ENCODE results near the gene GCGR.
A peak's percentile ranks its signal among the peaks of the same experiment; 100 is the strongest.

Gene GCGR

GRCh38 chr17:81821603-81822311 lies 17.8 kb downstream of the GCGR start:
- TF ChIP-seq CTCF (IDR thresholded peaks at IDR 0.05; ENCODE audit: low read depth, low read length, missing control alignments), result peak; percentile 62
- Histone ChIP-seq H3K36me3 (replicated peaks) (peaks cover 6% of the 10 kb centered on the region), H3K27ac (no peak overlapping the region), H3K4me3 (ENCODE audit: low read depth, low read length) (no peak overlapping the region), H3K27me3 (replicated peaks) (no peaks in the 10 kb centered on the region)
- peak; percentile 35 for DNase-seq
- in situ Hi-C loops (cut with HindIII; ENCODE audit: low pct_ligation_motif_present, low sequenced_read_pairs), result no loop called here

GRCh38 chr17:81822312-81822637 lies 18.3 kb downstream of the GCGR start:
- no peak for TF ChIP-seq CTCF (IDR thresholded peaks at IDR 0.05; ENCODE audit: low read depth, low read length, missing control alignments)
- Histone ChIP-seq H3K36me3 (replicated peaks) (peaks cover 6% of the 10 kb centered on the region), H3K27me3 (replicated peaks) (no peaks in the 10 kb centered on the region), H3K27ac (no peak overlapping the region), H3K4me3 (ENCODE audit: low read depth, low read length) (no peak overlapping the region)
- in situ Hi-C loops (cut with HindIII; ENCODE audit: low pct_ligation_motif_present, low sequenced_read_pairs), result no loop called here
- no peak for DNase-seq

- peaks cover 6% of the 10 kb centered on the region for H3K36me3 ChIP-seq (replicated peaks)
- no peak overlapping the region for H3K4me3 ChIP-seq (ENCODE audit: low read depth, low read length)
- H3K27ac ChIP-seq, result no peak overlapping the region
- in situ Hi-C loops (cut with HindIII; ENCODE audit: low pct_ligation_motif_present, low sequenced_read_pairs), result no loop called here
- no peaks in the 10 kb centered on the region for H3K27me3 ChIP-seq (replicated peaks)
- DNase-seq, result no peak
- TF ChIP-seq CTCF (IDR thresholded peaks at IDR 0.05; ENCODE audit: low read depth, low read length, missing control alignments), result no peak
Observed at GRCh38 chr17:81822996-81823819, 19.3 kb downstream of the GCGR start.

- TF ChIP-seq CTCF (IDR thresholded peaks at IDR 0.05; ENCODE audit: low read depth, low read length, missing control alignments), result no peak
- H3K4me3 ChIP-seq (ENCODE audit: low read depth, low read length), result no peak overlapping the region
- in situ Hi-C loops (cut with HindIII; ENCODE audit: low pct_ligation_motif_present, low sequenced_read_pairs), result no loop called here
Observed at GRCh38 chr17:81823820-81824550, 20.0 kb downstream of the GCGR start.

GRCh38 chr17:81824595-81824994 lies 20.6 kb downstream of the GCGR start:
- in situ Hi-C loops (cut with HindIII; ENCODE audit: low pct_ligation_motif_present, low sequenced_read_pairs), result no loop called here
- H3K27me3 ChIP-seq (replicated peaks), result no peaks in the 10 kb centered on the region
- no peak for TF ChIP-seq CTCF (IDR thresholded peaks at IDR 0.05; ENCODE audit: low read depth, low read length, missing control alignments)
- H3K4me3 ChIP-seq (ENCODE audit: low read depth, low read length), result no peak overlapping the region
- no peak for DNase-seq
- H3K27ac ChIP-seq, result no peak overlapping the region
- peaks cover 6% of the 10 kb centered on the region for H3K36me3 ChIP-seq (replicated peaks)

More at GRCh38 chr17:81823820-81824550, 20.0 kb downstream of the GCGR start:
- no peak for DNase-seq
- no peak overlapping the region for H3K27ac ChIP-seq
- no peaks in the 10 kb centered on the region for H3K27me3 ChIP-seq (replicated peaks)
- H3K36me3 ChIP-seq (replicated peaks), result peaks cover 6% of the 10 kb centered on the region

All from brain microvascular endothelial cell (primary cell).